ENCODE data around the gene MAP3K10.

DNA sequence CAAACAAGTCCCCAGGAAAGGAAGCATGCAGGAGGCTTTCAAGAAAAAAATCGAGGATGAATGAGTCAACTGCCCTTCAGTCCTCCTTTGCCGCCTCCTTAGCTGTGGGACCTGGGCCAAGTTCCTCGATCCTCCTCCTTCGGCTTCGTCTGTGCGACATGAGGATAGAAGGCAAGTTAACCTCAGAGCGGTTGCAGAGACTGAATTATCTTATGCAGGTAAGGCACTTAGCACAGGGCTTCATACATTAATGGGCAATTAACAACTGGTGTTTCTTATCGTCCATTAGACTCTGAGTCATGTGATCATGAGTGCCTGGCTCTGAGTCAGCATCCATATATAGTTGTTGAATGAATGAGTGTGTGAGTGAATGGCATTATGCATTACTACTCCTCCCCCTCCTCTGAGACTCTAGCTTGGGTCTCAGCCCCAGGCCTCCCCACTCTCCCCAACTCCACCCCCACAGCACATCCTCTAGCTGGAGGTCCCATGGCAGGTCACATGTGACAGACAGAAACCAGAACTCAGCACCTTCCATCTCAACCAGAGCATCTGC lies 28.6 kb downstream of the MAP3K10 start:
- TF ChIP-seq, protein P1, sequence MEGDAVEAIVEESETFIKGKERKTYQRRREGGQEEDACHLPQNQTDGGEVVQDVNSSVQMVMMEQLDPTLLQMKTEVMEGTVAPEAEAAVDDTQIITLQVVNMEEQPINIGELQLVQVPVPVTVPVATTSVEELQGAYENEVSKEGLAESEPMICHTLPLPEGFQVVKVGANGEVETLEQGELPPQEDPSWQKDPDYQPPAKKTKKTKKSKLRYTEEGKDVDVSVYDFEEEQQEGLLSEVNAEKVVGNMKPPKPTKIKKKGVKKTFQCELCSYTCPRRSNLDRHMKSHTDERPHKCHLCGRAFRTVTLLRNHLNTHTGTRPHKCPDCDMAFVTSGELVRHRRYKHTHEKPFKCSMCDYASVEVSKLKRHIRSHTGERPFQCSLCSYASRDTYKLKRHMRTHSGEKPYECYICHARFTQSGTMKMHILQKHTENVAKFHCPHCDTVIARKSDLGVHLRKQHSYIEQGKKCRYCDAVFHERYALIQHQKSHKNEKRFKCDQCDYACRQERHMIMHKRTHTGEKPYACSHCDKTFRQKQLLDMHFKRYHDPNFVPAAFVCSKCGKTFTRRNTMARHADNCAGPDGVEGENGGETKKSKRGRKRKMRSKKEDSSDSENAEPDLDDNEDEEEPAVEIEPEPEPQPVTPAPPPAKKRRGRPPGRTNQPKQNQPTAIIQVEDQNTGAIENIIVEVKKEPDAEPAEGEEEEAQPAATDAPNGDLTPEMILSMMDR (conservative IDR thresholded peaks at IDR 0.05; ENCODE audit: low read depth, low read length), result no peak
- TF ChIP-seq EZH2 (IDR thresholded peaks at IDR 0.05; ENCODE audit: low read length, unreplicated experiment), result no peak
- no peak for TF ChIP-seq EZH2phosphoT487 (IDR thresholded peaks at IDR 0.05; ENCODE audit: borderline replicate concordance, low read length)
